GM12892 (cell line): Measurements from ENCODE around the gene LRRC74A.

ENCODE experiments used
- POLR2A ChIP-seq: IDR thresholded peaks from 2 replicates; pipeline ENCODE4 v1.6.1; 2011; ENCODE audit warnings: low read depth, low read length, control low read depth
- TAF1 ChIP-seq: IDR thresholded peaks from 2 replicates; pipeline ENCODE4 v1.6.1; 2011; ENCODE audit warnings: low read depth, mild to moderate bottlenecking, control low read depth, low read length, borderline replicate concordance

- TF ChIP-seq POLR2A (no peak), TAF1 (no peak)
Observed at GRCh38 chr14:76828339-76829012, 2.3 kb downstream of the LRRC74A start.
